Activated CD4-positive, CD25-positive, alpha-beta regulatory T cell (primary cell): ENCODE measurements around the gene PHACTR1.

ENCODE experiments used
- DNase-seq, 4 experiments: peaks; one replicate each; lab custom pipeline; 2025; lab: John Stamatoyannopoulos, UW

PHACTR1 gene

GRCh38 chr6:13072686-13073347 is 356.2 kb downstream of the PHACTR1 start:
- no peak for DNase-seq

DNA sequence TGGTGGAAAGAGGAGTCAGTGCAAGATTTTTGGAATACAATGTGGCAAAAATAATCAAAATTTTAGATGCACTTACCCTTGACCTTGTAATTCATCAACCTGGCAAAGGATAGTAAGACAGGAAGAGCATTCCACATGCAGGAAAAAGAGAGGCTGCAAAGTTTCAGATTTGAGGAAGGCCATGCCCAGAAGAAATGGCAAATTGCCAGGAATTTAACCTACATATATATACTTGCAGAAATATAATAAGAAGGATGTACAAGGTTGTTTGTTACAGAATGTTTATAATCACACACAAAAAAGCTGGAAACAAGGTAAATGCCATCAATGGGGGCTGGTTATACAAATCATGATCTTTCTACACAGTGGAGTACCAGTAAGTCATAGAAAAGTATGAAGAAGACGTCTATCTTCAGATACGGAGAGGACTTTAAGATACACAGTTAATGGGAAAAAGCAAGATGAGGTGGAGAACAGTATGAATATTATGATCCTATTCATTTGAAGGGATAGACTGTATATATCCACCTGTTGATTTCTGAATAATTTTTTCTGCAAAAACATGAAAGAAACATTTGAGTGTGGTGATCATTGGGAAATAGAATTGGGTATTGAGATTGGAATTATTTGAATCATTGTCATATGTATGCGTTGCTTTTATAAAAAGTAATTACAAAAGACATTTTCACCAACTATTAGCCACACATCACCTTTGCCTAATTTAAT is 358.0 kb downstream of the PHACTR1 start:
- DNase-seq, result no peak

DNA sequence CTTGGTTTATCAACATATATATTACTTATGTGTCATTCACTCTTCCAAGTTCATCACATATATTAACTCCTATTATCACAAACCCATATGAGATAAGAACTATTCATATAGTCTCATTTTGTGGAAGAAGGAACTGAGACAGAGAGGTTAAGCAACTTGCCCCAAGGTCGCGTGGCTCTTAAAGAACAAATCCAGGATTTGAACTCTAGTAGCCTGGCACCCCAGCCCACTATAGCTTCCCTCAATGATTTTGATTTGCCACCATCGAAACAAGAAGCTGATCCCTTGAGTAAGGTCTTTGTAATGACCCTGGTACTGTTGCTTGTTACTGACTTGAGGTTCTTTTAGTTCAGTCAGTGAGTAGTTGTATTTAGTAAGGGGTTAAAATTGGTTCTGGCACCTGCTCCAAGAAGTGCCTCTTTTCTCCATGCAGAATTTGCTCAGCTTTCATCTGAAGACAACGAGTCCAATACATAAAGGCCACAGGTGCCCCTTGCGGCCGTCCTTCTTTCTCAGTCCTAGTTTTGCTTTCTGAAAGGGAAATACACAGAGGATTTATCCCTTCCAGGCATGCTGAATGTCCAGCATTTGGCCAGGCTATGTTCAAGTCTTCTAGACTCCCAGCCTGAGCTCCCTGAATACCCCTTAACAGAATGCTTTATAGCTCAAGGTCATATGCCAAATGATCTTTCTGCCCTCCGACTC is 358.7 kb downstream of the PHACTR1 start:
- DNase-seq, result no peak

DNA sequence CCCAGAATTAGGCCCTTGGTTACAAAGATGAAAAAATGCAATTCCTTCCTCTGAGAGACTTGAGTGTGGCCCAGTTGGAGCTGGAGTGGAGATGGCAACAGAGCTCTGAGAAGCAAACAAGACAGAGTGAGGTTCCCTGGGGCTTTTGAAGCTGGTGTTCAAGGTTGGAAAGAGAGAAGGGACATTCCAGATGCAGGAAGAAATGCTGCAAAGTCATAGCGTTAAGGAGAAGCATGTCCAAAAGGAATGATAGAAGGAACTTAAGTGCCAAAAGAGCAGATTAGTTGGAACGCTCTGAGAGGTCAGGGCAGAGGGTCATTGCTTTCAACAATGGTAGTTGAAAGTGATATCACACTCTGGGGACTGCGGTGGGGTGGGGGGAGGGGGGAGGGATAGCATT is 360.0 kb downstream of the PHACTR1 start:
- no peak for DNase-seq

- DNase-seq, result no peak
These were observed 360.6 kb downstream of the PHACTR1 start for GRCh38 chr6:13077117-13077516.

GRCh38 chr6:13079096-13079723 is 362.6 kb downstream of the PHACTR1 start:
- no peak for DNase-seq

DNA sequence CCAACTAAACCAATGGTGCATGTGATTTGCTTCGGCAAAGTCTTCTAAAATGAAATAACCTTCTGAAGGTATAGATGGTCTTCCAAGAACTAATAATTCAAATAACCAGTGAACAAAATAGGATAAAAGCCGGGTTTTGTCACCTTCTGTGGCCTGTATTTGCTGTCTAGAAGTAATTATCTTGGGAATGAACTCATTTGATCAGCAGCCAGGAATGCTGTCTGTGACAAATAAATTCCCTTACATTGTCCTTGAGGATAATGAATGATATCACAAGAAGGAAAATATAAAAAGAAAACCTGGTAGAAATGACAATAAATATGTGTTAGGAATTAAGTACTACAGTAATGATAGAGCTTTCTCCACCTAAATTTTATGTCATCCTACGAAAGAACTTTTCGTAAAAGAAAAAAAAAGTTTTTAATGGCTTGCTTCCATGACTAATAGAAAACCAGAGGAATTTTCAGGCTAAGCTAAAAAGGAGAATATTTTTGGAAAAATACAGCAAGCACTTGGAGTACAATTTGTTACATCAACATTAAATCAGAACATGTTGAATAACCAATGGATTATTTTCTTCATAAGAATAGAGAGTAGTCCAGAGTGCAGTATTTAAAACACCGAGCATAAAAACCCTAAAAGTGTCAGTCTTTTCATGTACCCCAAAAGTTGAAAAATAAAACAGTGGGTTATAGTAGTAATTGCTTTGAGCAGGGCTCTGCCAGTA is 364.1 kb downstream of the PHACTR1 start:
- no peak for DNase-seq

GRCh38 chr6:13081189-13081563 is 364.6 kb downstream of the PHACTR1 start:
- DNase-seq, result no peak

GRCh38 chr6:13089296-13089994 is 372.9 kb downstream of the PHACTR1 start:
- DNase-seq, result no peak

DNA sequence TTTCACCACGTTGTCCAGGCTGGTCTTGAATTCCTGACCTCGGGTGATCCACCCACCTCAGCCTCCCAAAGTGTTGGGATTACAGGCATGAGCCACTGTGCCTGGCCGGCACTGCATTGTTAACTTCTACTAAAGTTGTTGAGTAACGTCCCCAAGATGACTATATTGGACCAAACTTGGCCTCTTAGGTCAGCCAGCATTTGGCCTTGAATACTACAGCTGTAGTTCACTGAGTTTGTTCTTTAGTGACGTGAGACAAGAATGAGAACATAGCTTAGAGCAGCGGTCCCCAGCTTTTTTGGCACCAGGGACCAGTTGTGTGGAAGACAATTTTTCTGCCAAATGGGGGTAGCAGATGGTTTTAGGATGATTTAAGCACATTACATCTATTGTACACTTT is 374.6 kb downstream of the PHACTR1 start:
- DNase-seq, result no peak

- DNase-seq, result no peak
These were observed 378.3 kb downstream of the PHACTR1 start for GRCh38 chr6:13094781-13095425.

GRCh38 chr6:13096084-13096483 is 379.5 kb downstream of the PHACTR1 start:
- DNase-seq, result no peak

- no peak for DNase-seq
These were observed 380.9 kb downstream of the PHACTR1 start for GRCh38 chr6:13097454-13097853.

- DNase-seq, result no peak
These were observed 381.4 kb downstream of the PHACTR1 start for GRCh38 chr6:13098006-13098405.

- no peak for DNase-seq
These were observed 382.4 kb downstream of the PHACTR1 start for GRCh38 chr6:13098793-13099570.

- no peak for DNase-seq
These were observed 383.2 kb downstream of the PHACTR1 start for GRCh38 chr6:13099771-13100170.

GRCh38 chr6:13101409-13101808 is 384.8 kb downstream of the PHACTR1 start:
- no peak for DNase-seq

DNA sequence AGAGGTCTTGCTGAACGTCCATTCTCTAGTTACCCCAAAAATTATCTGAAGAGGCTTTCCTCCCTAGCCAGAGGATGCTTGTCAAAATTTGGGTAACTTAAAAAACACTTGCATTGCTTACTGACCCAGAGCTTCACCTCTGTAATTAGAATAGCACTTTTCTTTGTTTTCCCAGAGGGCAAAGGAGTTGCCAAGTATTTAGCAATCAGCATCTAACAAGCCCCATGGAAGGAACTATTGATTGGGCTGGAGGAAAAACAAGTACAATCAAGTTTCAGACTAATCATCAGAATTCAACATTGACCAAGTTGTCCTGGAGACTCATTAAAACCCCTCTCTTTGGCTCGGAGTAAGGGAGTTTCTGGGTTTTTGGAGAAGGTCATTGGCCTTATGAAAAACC is 385.4 kb downstream of the PHACTR1 start:
- no peak for DNase-seq

DNA sequence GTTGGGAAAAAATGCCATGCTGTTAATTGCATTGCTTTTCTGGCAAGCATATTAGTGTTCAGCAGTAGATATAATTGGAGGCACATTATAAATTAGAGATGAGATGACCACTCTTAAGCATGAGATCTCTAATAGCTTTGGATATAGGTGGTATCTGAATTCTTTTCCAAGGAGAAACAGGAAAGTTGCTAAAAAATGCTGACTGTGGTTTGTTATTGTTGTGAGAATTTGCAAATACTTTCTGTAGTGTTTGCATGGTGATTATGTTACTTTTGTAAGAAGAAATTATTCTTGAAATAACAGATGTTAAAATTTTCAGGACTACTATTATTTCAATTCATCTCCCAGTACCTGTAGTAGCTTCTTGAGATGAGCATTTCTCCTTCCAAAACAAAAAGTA is 386.6 kb downstream of the PHACTR1 start:
- no peak for DNase-seq

DNA sequence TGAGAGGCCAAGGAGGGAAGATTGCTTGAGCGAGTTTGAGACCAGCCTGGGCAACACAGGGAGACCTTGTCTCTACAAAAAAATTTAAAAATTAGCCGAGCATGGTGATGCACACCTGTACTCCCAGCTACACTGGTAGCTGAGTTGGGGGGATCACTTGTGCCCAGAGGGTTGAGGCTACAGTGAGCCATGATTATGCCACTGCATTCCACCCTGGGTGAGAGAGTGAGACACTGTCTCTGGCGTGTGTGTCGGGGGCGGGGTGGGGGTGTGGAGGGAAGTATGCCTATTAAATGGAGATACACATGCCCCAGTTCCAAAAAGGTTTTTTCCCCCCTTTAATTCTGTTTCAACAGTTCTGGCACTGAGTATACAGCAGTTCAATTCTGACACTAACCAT is 388.6 kb downstream of the PHACTR1 start:
- DNase-seq, result no peak
